HG02763 (cell line): ENCODE measurements around the gene P2RY8.
"Not testable (repeated sequence)": the region's sequence is repeated elsewhere in the genome, so short reads cannot be mapped to it uniquely, and the experiment has no call there.

ENCODE experiments used
- ATAC-seq: cut with Tn5 transposase; IDR thresholded peaks from one replicate; pipeline ENCODE4 v1.9.1; 2021; ENCODE audit warnings: mild to moderate bottlenecking, moderate library complexity; ENCODE audit not compliant: unreplicated experiment

Gene P2RY8

GRCh38 chrX:1537031-1537715 is at the start of gene P2RY8:
Gene P2RY8 (minus strand): TSS chrX:1537185. CDS start chrX:1466558, 70,627 bp downstream.
- ATAC-seq = peak; percentile 71

GRCh38 chrX:1584237-1585011 is 47.4 kb upstream of the P2RY8 start:
- no peak for ATAC-seq

- ATAC-seq = no peak
Measured at GRCh38 chrX:1582686-1583437, 45.9 kb upstream of the P2RY8 start.

- ATAC-seq = no peak
Measured at GRCh38 chrX:1581132-1581531, 44.1 kb upstream of the P2RY8 start.

- no peak for ATAC-seq
Measured at GRCh38 chrX:1578511-1579173, 41.7 kb upstream of the P2RY8 start.

- no peak for ATAC-seq
Measured at GRCh38 chrX:1577845-1578244, 40.9 kb upstream of the P2RY8 start.

- no peak for ATAC-seq
Measured at GRCh38 chrX:1576201-1576992, 39.4 kb upstream of the P2RY8 start.

GRCh38 chrX:1574181-1574580 is 37.2 kb upstream of the P2RY8 start:
- ATAC-seq = not testable (repeated sequence)

GRCh38 chrX:1564750-1565683 is 28.0 kb upstream of the P2RY8 start:
- ATAC-seq = no peak

- not testable (repeated sequence) for ATAC-seq
Measured at GRCh38 chrX:1564077-1564476, 27.1 kb upstream of the P2RY8 start.

GRCh38 chrX:1561164-1561563 is 24.2 kb upstream of the P2RY8 start:
- no peak for ATAC-seq

- no peak for ATAC-seq
Measured at GRCh38 chrX:1558761-1559468, 21.9 kb upstream of the P2RY8 start.

- ATAC-seq = not testable (repeated sequence)
Measured at GRCh38 chrX:1557442-1557841, 20.5 kb upstream of the P2RY8 start.

- ATAC-seq = no peak
Measured at GRCh38 chrX:1555370-1555769, 18.4 kb upstream of the P2RY8 start.

GRCh38 chrX:1554469-1555210 is 17.7 kb upstream of the P2RY8 start:
- ATAC-seq = no peak

- no peak for ATAC-seq
Measured at GRCh38 chrX:1551959-1552546, 15.1 kb upstream of the P2RY8 start.

- ATAC-seq = no peak
Measured at GRCh38 chrX:1546691-1547251, 9.8 kb upstream of the P2RY8 start.
